GM10248 (cell line): ENCODE measurements around the gene TMEM208.

Experiments
- CTCF ChIA-PET: fragments of 300-600 bp; sonication (Branson Sonifier 250); formaldehyde crosslinking; extraction: SDS; loops from one replicate; lab custom pipeline; 2021; ENCODE audit warnings: antibody characterized with exemption; lab: Yijun Ruan, JAX
- POLR2A ChIA-PET: fragments of 350-650 bp; sonication (Branson Sonifier 250); formaldehyde crosslinking; extraction: SDS; loops from one replicate; lab custom pipeline; 2020; ENCODE audit warnings: antibody characterized with exemption; lab: Yijun Ruan, JAX
- DNase-seq: peaks from one replicate; pipeline ENCODE4 v3.0.0; 2012; ENCODE audit errors: extremely low spot score
- TF ChIP-seq, protein P1 (sequence below): IDR thresholded peaks from 2 replicates; pipeline ENCODE4 v1.5.1; 2012; ENCODE audit warnings: mild to moderate bottlenecking, low read depth; ENCODE audit errors: extremely low read depth, missing control alignments, control extremely low read depth

Gene TMEM208

DNA sequence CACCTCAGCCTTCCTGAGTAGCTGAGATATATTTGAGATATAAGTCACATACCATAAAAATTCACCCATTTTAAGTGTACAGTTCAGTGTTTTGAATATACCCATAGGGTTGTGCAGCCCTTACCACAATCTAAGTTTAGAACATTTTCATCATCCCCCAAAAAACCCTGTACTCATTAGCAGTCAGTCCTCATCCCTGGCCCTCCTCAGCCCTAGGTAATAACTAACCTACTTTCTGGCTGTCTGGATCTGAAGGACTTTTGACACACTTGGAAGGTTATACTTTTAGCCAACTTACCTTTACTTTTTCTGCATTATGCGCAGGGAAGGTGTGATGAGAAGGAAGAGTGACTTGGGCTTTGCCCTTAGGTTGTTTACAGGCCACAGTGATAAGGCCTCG is 48.4 kb downstream of the TMEM208 start:
- ChIA-PET CTCF (no interaction called here), POLR2A (no interaction called here)
- TF ChIP-seq, protein P1, sequence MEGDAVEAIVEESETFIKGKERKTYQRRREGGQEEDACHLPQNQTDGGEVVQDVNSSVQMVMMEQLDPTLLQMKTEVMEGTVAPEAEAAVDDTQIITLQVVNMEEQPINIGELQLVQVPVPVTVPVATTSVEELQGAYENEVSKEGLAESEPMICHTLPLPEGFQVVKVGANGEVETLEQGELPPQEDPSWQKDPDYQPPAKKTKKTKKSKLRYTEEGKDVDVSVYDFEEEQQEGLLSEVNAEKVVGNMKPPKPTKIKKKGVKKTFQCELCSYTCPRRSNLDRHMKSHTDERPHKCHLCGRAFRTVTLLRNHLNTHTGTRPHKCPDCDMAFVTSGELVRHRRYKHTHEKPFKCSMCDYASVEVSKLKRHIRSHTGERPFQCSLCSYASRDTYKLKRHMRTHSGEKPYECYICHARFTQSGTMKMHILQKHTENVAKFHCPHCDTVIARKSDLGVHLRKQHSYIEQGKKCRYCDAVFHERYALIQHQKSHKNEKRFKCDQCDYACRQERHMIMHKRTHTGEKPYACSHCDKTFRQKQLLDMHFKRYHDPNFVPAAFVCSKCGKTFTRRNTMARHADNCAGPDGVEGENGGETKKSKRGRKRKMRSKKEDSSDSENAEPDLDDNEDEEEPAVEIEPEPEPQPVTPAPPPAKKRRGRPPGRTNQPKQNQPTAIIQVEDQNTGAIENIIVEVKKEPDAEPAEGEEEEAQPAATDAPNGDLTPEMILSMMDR = no peak
- no peak for DNase-seq

DNA sequence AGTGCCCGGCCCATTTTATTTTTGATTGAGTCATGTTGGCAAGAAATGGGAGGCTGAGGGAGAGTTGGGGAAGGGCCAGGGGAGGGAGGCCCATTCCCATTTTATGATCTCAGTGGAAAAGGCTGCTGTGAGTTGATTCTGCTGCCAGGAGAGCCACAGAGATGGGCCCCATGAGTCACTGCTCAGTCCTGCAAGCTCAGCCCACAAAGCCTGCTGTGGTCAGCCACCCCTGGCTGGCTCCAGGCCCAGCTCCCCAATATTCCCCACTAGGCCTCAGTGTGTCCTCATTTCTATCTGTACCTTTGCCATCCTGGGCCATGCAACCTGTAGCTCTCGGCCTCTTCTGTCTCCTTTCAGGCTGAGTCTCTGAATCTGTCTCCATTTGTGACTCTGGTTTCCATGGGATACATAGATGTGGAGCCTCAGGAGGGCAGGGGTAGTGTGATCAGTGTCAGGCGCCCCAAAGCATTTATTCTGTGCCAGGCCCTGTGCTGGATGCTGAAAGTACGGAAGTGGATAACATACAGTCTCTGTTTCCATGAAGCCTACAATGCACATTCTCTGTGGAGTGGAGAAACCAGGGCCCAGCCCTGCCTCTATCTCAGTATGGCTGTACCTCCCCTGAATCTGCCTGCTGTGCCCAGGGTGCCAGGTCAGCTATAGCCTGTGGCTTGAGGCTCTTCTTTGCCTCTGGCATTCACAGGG is 50.5 kb downstream of the TMEM208 start:
- ChIA-PET POLR2A (no interaction called here), CTCF (interaction anchor here (0.7 to 2.5 kb wide), 8 partner anchors 8 to 203 kb away, joined by 3 to 16 read pairs (median 5); partner anchors contain the start of gene ATP6V0D1)
- DNase-seq = no peak
- TF ChIP-seq, protein P1 = no peak

- no peak for DNase-seq
These were observed 51.3 kb downstream of the TMEM208 start for GRCh38 chr16:67277999-67278772.

More at GRCh38 chr16:67277999-67278772, 51.3 kb downstream of the TMEM208 start:
- ChIA-PET POLR2A (no interaction called here), CTCF (interaction anchor here (0.7 to 2.5 kb wide), 20 partner anchors 8 to 203 kb away, joined by 3 to 16 read pairs (median 4); partner anchors contain the start of genes ATP6V0D1 and TPPP3)
- TF ChIP-seq, protein P1 = no peak
